Right lobe of liver (tissue), 6 donors: ENCODE measurements around the gene CRIM1. TPM values are rescaled to one million over a fixed set of nuclear protein-coding genes. Genes with fewer than 3 reads are reported as not detected.

Experiments used
- ATAC-seq, 4 donors: fragments of 200-7000 bp; cut with Tn5 transposase; one replicate each; pipeline ENCODE4 v1.9.1; 2020; ENCODE audit warnings: mild to moderate bottlenecking in 4 of 4, moderate library complexity in 4 of 4
- DNase-seq, 3 donors: peaks; one replicate each; pipeline ENCODE4 v3.0.0-alpha.2; 2020
- H3K27ac ChIP-seq, 3 donors: fragments of 200-600 bp; one replicate each; pipeline ENCODE4 v1.8.0; 2022
- H3K27me3 ChIP-seq, 2 donors: fragments of 200-600 bp; one replicate each; pipeline ENCODE4 v1.8.0; 2022
- H3K36me3 ChIP-seq, 4 donors: fragments of 200-600 bp; sonication (generic) in 1 of 4; one replicate each; pipeline versions ENCODE4 v1.5.1 to v1.8.0; 2017 to 2022; ENCODE audit warnings: control low read depth in 1 of 4
- H3K4me1 ChIP-seq, 4 donors: fragments of 200-600 bp; sonication (generic) in 1 of 4; one replicate each; pipeline versions ENCODE4 v1.5.1 to v1.8.0; 2017 to 2022; ENCODE audit warnings: control low read depth in 1 of 4
- H3K4me3 ChIP-seq, 3 donors: fragments of 200-600 bp; one replicate each; pipeline ENCODE4 v1.8.0; 2022
- H3K9me3 ChIP-seq, 4 donors: fragments of 200-600 bp; sonication (generic) in 1 of 4; one replicate each; pipeline versions ENCODE4 v1.5.1 to v1.8.0; 2017 to 2022; ENCODE audit warnings: control low read depth in 1 of 4
- POLR2A ChIP-seq: fragments of 450-650 bp; IDR thresholded peaks from one replicate; pipeline ENCODE4 v1.6.1; 2017; ENCODE audit warnings: antibody characterized with exemption, mild to moderate bottlenecking
- WGBS: methylation state at CpG from one replicate; pipeline ENCODE4 v1.1.6; 2018; ENCODE audit warnings: low coverage, low lambda C conversion rate; ENCODE audit not compliant: insufficient coverage; ENCODE audit errors: missing lambda C conversion rate; 5-methylcytosine and 5-hydroxymethylcytosine counted together
- intact Hi-C, 2 donors: fragments of 100-400 bp; cut with DNase I; formaldehyde crosslinking; loops; one replicate each; pipeline versions ENCODE4 v1.11.2 to v1.14.1; 2022
- total RNA-seq, 6 experiments: library from RNA; depleted of rRNA in 2 of 6; stranded (reverse); fragments of >200 nt in 2 of 6; fragmentation: NEBNext Ultra II Directional in 3 of 6; extraction: Animal tissue kit (Norgen Biotek cat#: 25700) in 3 of 6; gene quantifications; one replicate each; pipeline versions ENCODE4 v1.1.0 to v1.2.4, GENCODE V29; 2016 to 2023
- TF ChIP-seq, protein P1 (sequence below), 4 donors: fragments of 200-600 bp in 3 of 4; fragments of 450-650 bp in 1 of 4; IDR thresholded peaks; one replicate each; pipeline versions ENCODE4 v1.5.1 to v1.8.0; 2016 to 2022; ENCODE audit warnings: antibody characterized with exemption in 4 of 4, mild to moderate bottlenecking in 2 of 4
- donor health status: DM: no; HTN: yes; CAD: no.
- donor health status: DM: no; HTN: no; CAD: no.
- donor health status: DM: no; HTN: no; CAD: no.
- donor health status: DM: no; HTN: yes; CAD: no.
- donor health status: DM: no; HTN: yes; CAD: no.

CRIM1 gene
- total RNA-seq, 6 experiments from 2014 or later = 4.2 to 30.5 (median 16.7) TPM

DNA sequence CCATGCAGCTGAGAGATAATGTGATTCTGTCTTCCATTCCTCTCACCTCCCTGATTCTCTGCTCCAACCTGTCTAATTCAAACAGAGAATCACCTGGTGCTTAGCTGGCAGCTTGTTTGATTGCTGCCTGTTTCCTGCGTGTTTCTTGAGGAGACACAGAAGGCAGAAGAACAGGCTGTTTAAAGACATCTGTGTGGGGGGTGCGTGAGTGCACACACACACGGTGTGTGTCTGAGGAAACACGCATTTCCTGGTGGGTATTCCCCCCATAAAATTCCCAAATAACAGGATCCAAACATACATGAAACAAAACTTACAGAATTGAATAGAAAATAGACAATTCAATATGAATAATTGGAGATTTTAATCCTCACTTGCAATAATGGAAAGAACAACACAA is 29.3 kb upstream of the CRIM1 start:
- no peak overlapping the region for H3K4me3 ChIP-seq
- no peaks in the 10 kb centered on the region for H3K9me3 ChIP-seq
- ATAC-seq = no peak
- intact Hi-C loops = no loop called here
- DNase-seq = no peak
- TF ChIP-seq, protein P1, sequence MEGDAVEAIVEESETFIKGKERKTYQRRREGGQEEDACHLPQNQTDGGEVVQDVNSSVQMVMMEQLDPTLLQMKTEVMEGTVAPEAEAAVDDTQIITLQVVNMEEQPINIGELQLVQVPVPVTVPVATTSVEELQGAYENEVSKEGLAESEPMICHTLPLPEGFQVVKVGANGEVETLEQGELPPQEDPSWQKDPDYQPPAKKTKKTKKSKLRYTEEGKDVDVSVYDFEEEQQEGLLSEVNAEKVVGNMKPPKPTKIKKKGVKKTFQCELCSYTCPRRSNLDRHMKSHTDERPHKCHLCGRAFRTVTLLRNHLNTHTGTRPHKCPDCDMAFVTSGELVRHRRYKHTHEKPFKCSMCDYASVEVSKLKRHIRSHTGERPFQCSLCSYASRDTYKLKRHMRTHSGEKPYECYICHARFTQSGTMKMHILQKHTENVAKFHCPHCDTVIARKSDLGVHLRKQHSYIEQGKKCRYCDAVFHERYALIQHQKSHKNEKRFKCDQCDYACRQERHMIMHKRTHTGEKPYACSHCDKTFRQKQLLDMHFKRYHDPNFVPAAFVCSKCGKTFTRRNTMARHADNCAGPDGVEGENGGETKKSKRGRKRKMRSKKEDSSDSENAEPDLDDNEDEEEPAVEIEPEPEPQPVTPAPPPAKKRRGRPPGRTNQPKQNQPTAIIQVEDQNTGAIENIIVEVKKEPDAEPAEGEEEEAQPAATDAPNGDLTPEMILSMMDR (IDR thresholded peaks at IDR 0.05) = no peak
- no peak for TF ChIP-seq POLR2A
- H3K27ac ChIP-seq = no peak overlapping the region
- no peaks in the 10 kb centered on the region for H3K36me3 ChIP-seq
- no peaks in the 10 kb centered on the region for H3K4me1 ChIP-seq
- H3K27me3 ChIP-seq = no peaks in the 10 kb centered on the region
- 36% methylated on average over 4 of the region's 4 CpGs for WGBS

DNA sequence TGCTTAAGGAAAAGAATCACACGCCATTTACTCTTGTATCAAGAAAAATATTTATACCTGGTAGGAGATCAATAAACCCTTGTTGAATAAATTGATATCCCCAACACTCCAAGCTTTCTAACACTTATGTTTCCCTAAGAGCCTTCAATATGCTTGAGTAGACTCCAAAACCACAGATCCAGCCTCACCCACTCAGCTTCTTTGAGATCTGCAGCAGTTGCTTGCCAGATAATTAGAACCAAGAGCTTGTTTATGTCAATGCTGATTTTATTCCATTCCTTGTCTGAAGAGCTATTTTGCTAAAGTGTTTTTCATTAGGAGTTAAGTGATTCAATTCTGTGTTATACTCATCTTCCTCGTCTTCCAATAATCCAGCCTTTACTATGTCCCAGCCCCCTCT is 26.3 kb upstream of the CRIM1 start:
- H3K4me1 ChIP-seq = no peaks in the 10 kb centered on the region
- no peak for ATAC-seq
- intact Hi-C loops = no loop called here
- no peaks in the 10 kb centered on the region for H3K36me3 ChIP-seq
- no peaks in the 10 kb centered on the region for H3K9me3 ChIP-seq
- no peak overlapping the region for H3K4me3 ChIP-seq
- TF ChIP-seq POLR2A = no peak
- TF ChIP-seq, protein P1 (IDR thresholded peaks at IDR 0.05) = no peak
- no peaks in the 10 kb centered on the region for H3K27me3 ChIP-seq
- no peak overlapping the region for H3K27ac ChIP-seq
- DNase-seq = no peak
- WGBS = 64% methylated on average over 2 of the region's 2 CpGs

GRCh38 chr2:36329746-36330472 is 25.7 kb upstream of the CRIM1 start:
- H3K27me3 ChIP-seq = no peaks in the 10 kb centered on the region
- H3K4me1 ChIP-seq = no peaks in the 10 kb centered on the region
- intact Hi-C loops = no loop called here
- no peak overlapping the region for H3K27ac ChIP-seq
- WGBS = 44% methylated on average over 4 of the region's 4 CpGs
- TF ChIP-seq, protein P1 (IDR thresholded peaks at IDR 0.05) = no peak
- no peak for TF ChIP-seq POLR2A
- no peak overlapping the region for H3K4me3 ChIP-seq
- DNase-seq (no peak), ATAC-seq (peak in 1 of 4 donors; percentile 24)
- H3K36me3 ChIP-seq = no peaks in the 10 kb centered on the region
- H3K9me3 ChIP-seq = no peaks in the 10 kb centered on the region

DNA sequence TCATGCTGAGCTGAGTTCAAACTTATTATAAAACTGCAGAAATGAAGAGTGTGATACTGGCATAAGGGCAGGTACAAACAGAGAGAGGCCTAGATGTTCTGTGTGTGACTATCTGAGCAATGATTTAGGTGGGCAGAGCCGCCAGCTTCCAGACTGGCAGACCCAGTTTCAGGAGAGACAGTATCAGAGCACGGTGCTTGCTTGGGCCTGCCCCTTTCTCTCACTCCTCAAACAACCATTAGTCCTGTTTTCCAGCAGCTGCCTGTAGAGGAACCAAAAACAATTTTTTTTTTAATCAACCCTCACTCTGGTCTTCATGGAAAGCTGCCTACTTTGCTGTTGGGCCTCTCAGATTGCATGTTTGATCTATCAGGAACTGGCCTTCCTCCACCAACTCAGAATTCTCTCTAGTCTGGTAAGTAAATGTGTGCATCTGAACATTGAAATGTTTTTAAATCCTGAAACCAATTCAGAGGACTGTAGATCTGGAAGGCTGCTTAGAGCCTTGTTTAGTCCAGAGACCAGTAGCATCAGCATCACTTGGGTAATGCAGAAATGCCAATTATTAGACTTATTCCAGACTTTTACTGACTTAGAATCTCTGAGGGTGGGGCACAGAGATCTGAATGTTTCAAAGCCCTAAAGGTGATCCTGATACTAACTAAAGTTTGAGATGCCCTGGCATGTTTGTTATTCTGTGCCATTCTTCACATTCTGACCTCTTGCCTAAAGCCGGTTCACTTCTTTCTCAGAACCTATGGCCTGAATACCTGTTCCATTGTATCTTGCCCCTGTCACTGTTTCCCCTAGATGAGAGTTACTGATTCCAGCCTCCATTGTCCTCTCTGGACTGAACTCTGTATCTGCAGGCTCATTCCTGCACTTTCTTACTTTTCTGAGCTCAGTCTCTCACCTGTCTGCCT is 24.8 kb upstream of the CRIM1 start:
- H3K27me3 ChIP-seq = no peaks in the 10 kb centered on the region
- no peak overlapping the region for H3K27ac ChIP-seq
- H3K4me1 ChIP-seq = no peaks in the 10 kb centered on the region
- no peak overlapping the region for H3K4me3 ChIP-seq
- H3K36me3 ChIP-seq = no peaks in the 10 kb centered on the region
- no peaks in the 10 kb centered on the region for H3K9me3 ChIP-seq
- TF ChIP-seq POLR2A = no peak
- TF ChIP-seq, protein P1 (IDR thresholded peaks at IDR 0.05) = no peak
- 85% methylated on average over 2 of the region's 3 CpGs for WGBS
- no peak for DNase-seq
- no peak for ATAC-seq
- intact Hi-C loops = no loop called here
